Endothelial cell (in vitro differentiated cells): ENCODE results near the gene CAST. TPM values are rescaled to one million over a fixed set of nuclear protein-coding genes. Genes with fewer than 3 reads are reported as not detected.

Source experiments
- DNase-seq: peaks from one replicate; pipeline ENCODE4 v3.0.0; 2021; ENCODE audit warnings: low spot score
- H3K27ac Mint-ChIP-seq: one replicate; pipeline ENCODE4 v1.8.0; 2021; ENCODE audit warnings: mixed read lengths, inconsistent platforms; ENCODE audit not compliant: unreplicated experiment
- H3K27me3 Mint-ChIP-seq: one replicate; pipeline ENCODE4 v1.8.0; 2021; ENCODE audit warnings: mild to moderate bottlenecking, moderate library complexity, mixed read lengths, inconsistent platforms; ENCODE audit not compliant: unreplicated experiment
- H3K36me3 Mint-ChIP-seq: one replicate; pipeline ENCODE4 v1.8.0; 2021; ENCODE audit warnings: mild to moderate bottlenecking, low read depth, mixed read lengths, inconsistent platforms; ENCODE audit not compliant: unreplicated experiment
- H3K4me1 Mint-ChIP-seq: one replicate; pipeline ENCODE4 v1.8.0; 2021; ENCODE audit warnings: mild to moderate bottlenecking, mixed read lengths, inconsistent platforms; ENCODE audit not compliant: unreplicated experiment
- H3K4me3 Mint-ChIP-seq: one replicate; pipeline ENCODE4 v1.8.0; 2021; ENCODE audit warnings: mild to moderate bottlenecking, mixed read lengths, inconsistent platforms; ENCODE audit not compliant: unreplicated experiment
- H3K9me3 Mint-ChIP-seq: one replicate; pipeline ENCODE4 v1.8.0; 2021; ENCODE audit warnings: mixed read lengths, inconsistent platforms; ENCODE audit not compliant: unreplicated experiment
- total RNA-seq: library from RNA; stranded (reverse); fragmentation: NEBNext Ultra II Directional; extraction: Animal tissue kit (Norgen Biotek cat#: 25700); gene quantifications from one replicate; pipeline ENCODE4 v1.2.1, GENCODE V29; 2021; ENCODE audit not compliant: unreplicated experiment
- TF ChIP-seq, protein P1 (sequence below): fragments of 200-600 bp; sonication (generic); IDR thresholded peaks from one replicate; pipeline ENCODE4 v1.5.0; 2021; ENCODE audit warnings: antibody characterized with exemption; ENCODE audit not compliant: unreplicated experiment

Gene CAST
- total RNA-seq, 1 donor from 2014 or later = 105 TPM

- Mint-ChIP-seq H3K36me3 (no peaks in the 10 kb centered on the region), H3K4me3 (no peak overlapping the region), H3K4me1 (peaks cover 10% of the 10 kb centered on the region), H3K9me3 (no peaks in the 10 kb centered on the region), H3K27me3 (peaks cover 7% of the 10 kb centered on the region), H3K27ac (no peak overlapping the region)
- TF ChIP-seq, protein P1, sequence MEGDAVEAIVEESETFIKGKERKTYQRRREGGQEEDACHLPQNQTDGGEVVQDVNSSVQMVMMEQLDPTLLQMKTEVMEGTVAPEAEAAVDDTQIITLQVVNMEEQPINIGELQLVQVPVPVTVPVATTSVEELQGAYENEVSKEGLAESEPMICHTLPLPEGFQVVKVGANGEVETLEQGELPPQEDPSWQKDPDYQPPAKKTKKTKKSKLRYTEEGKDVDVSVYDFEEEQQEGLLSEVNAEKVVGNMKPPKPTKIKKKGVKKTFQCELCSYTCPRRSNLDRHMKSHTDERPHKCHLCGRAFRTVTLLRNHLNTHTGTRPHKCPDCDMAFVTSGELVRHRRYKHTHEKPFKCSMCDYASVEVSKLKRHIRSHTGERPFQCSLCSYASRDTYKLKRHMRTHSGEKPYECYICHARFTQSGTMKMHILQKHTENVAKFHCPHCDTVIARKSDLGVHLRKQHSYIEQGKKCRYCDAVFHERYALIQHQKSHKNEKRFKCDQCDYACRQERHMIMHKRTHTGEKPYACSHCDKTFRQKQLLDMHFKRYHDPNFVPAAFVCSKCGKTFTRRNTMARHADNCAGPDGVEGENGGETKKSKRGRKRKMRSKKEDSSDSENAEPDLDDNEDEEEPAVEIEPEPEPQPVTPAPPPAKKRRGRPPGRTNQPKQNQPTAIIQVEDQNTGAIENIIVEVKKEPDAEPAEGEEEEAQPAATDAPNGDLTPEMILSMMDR = no peak
- no peak for DNase-seq
These were observed 44.4 kb downstream of the CAST start for GRCh38 chr5:96706433-96707111.

DNA sequence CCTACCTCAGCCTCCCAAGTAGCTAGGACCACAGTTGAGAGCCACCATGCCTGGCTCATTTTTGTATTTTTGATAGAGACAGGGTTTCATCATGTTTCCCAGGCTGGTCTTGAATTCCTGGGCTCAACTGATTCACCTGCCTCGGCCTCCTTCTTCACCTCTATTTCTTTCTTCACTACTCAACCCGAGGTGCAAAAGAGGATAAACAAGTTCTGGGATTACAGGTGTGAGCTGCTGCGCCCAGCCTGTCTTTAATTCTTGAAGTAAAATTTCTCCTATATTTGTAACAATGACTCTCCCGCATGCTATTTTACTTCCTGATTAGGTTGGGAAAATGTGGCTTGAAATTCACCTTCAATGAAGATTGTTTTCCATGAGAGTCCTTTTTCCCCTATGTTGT, 46.4 kb downstream of the CAST start:
- H3K9me3 Mint-ChIP-seq = no peaks in the 10 kb centered on the region
- H3K4me1 Mint-ChIP-seq = peaks cover 7% of the 10 kb centered on the region
- DNase-seq = no peak
- TF ChIP-seq, protein P1 = no peak
- no peak overlapping the region for H3K27ac Mint-ChIP-seq
- peaks cover 2% of the 10 kb centered on the region for H3K27me3 Mint-ChIP-seq
- H3K36me3 Mint-ChIP-seq = no peaks in the 10 kb centered on the region
- H3K4me3 Mint-ChIP-seq = no peak overlapping the region

DNA sequence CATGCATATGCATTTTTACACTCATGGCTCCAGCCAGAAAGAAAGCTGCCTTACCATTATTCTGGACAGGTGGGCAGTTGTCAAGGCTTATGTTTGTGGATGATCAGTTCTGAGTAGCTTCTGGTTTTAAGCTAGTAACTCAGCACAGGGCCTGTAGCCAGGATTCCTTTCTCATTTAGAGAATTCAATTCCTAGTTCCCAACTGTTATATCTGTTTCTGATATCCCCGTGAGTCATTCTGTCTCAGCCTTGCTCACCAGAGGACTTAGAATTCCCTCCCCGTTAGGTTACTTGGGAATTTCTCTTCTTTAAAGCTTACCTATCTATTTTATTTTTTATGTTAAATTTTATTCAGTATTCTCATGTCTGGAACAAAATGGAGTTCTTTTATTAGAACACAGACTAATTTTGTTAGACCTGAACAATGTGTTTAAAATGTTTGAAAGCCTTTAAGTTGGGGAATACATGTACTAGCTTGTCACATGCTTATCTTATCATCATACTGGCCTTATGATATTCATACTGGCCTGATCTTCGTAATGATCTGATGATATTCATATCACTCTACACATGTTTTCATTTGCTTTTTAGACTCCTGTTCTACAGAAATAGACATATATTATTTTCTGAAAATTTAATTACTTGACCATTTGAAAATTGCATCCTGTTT, 47.1 kb downstream of the CAST start:
- TF ChIP-seq, protein P1 = no peak
- Mint-ChIP-seq H3K27me3 (peaks cover 2% of the 10 kb centered on the region), H3K36me3 (no peaks in the 10 kb centered on the region), H3K9me3 (no peaks in the 10 kb centered on the region), H3K27ac (no peak overlapping the region), H3K4me3 (no peak overlapping the region), H3K4me1 (no peaks in the 10 kb centered on the region)
- no peak for DNase-seq

- Mint-ChIP-seq H3K9me3 (no peaks in the 10 kb centered on the region), H3K36me3 (no peaks in the 10 kb centered on the region), H3K4me3 (no peak overlapping the region), H3K27ac (no peak overlapping the region), H3K4me1 (peaks cover 4% of the 10 kb centered on the region), H3K27me3 (peaks cover 2% of the 10 kb centered on the region)
- no peak for DNase-seq
- TF ChIP-seq, protein P1 = no peak
These were observed 50.0 kb downstream of the CAST start for GRCh38 chr5:96712100-96712746.

- peak overlapping the region; percentile 74 for H3K27ac Mint-ChIP-seq
- peaks cover 4% of the 10 kb centered on the region for H3K4me1 Mint-ChIP-seq
- TF ChIP-seq, protein P1 = no peak
- no peaks in the 10 kb centered on the region for H3K9me3 Mint-ChIP-seq
- no peaks in the 10 kb centered on the region for H3K36me3 Mint-ChIP-seq
- no peaks in the 10 kb centered on the region for H3K27me3 Mint-ChIP-seq
- no peak for DNase-seq
- H3K4me3 Mint-ChIP-seq = no peak overlapping the region
These were observed 52.3 kb downstream of the CAST start for GRCh38 chr5:96714450-96714849.
